ENCODE measurements around the gene CHD6. TPM values are rescaled to one million over a fixed set of nuclear protein-coding genes. Genes with fewer than 3 reads are reported as not detected.

CHD6 gene
- total RNA-seq, 2 experiments from 2014 or later = 114 to 126 TPM

DNA sequence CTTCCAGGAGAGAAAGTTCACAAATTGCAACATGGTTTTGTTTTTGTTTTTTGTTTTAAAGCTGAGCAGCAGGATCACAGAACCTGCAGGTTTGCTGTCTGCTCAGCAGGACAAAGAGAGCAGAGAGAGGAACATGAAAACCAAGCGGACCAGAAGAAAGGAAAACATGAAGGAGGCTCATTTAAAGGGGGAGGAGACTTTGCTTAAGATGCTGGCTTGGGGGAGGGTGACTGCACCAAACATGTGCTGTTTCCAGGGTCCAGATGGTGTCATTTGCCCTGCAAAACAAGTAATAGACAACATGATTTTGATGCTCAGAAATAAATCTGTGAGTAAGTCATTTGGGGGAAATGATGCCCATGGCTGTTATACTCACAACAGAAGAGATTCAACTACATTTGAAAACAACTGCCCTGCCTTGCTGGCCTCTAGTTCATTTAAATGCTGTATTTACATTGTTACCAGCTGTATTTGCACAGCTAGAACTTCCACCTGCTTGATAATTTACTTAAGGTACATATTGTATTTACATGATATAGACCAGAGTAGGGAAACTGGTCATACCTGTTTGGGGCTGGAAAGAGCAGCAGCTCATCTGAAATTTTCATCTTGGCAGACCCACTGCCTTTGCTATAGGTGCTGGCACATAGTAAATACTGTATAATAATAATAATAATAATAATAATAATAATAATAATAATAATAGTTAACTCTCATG is 32.2 kb upstream of the CHD6 start:
- intact Hi-C loops (cut with DNase I, micrococcal nuclease) = no loop called here
- Histone ChIP-seq H3K4me3 (ENCODE audit: low read length) (no peak overlapping the region), H3K36me3 (ENCODE audit: insufficient read depth, low read length) (no peaks in the 10 kb centered on the region), H3K9me3 (ENCODE audit: control insufficient read depth in 1 of 2, insufficient read depth in 1 of 2, low read length in 2 of 2) (peaks cover 0 to 3% of the 10 kb centered on the region in 2 experiments), H3K4me1 (ENCODE audit: insufficient read depth, low read length) (no peaks in the 10 kb centered on the region), H3K27me3 (ENCODE audit: control insufficient read depth in 1 of 2, insufficient read depth in 2 of 2, low read length in 2 of 2) (peaks cover 3 to 8% of the 10 kb centered on the region in 2 experiments), H3K27ac (ENCODE audit: low read depth in 1 of 2, low read length in 2 of 2) (no peak overlapping the region)
- TF ChIP-seq CTCF (IDR thresholded peaks at IDR 0.05) = no peak
- Mint-ChIP-seq H3K36me3 (ENCODE audit: low read depth) (no peaks in the 10 kb centered on the region), H3K9me3 (no peaks in the 10 kb centered on the region), H3K4me3 (no peak overlapping the region), H3K4me1 (ENCODE audit: low read depth) (no peaks in the 10 kb centered on the region), H3K27ac (no peak overlapping the region), H3K27me3 (peaks cover 15% of the 10 kb centered on the region)
- ChIA-PET POLR2A (no interaction called here), CTCF (interaction anchor here (1.0 kb wide), 1 partner anchor 15 kb away, joined by 4 read pairs; no protein-coding TSS in a partner anchor)
- no peak for DNase-seq
- no peak for ATAC-seq (ENCODE audit: poor library complexity)

GRCh38 chr20:41649489-41649888 is 31.3 kb upstream of the CHD6 start:
- no peak overlapping the region for H3K4me3 Mint-ChIP-seq
- TF ChIP-seq CTCF (IDR thresholded peaks at IDR 0.05) = no peak
- H3K9me3 Mint-ChIP-seq = no peaks in the 10 kb centered on the region
- H3K27me3 Mint-ChIP-seq = peaks cover 17% of the 10 kb centered on the region
- no peak for ATAC-seq (ENCODE audit: poor library complexity)
- DNase-seq = no peak
- POLR2A ChIA-PET = no interaction called here
- Histone ChIP-seq H3K36me3 (ENCODE audit: insufficient read depth, low read length) (no peaks in the 10 kb centered on the region), H3K27me3 (ENCODE audit: control insufficient read depth in 1 of 2, insufficient read depth in 2 of 2, low read length in 2 of 2) (peaks cover 10% of the 10 kb centered on the region in 2 experiments), H3K27ac (ENCODE audit: low read depth in 1 of 2, low read length in 2 of 2) (no peak overlapping the region), H3K4me3 (ENCODE audit: low read length) (no peak overlapping the region), H3K4me1 (ENCODE audit: insufficient read depth, low read length) (no peaks in the 10 kb centered on the region), H3K9me3 (ENCODE audit: control insufficient read depth in 1 of 2, insufficient read depth in 1 of 2, low read length in 2 of 2) (peaks cover 0 to 3% of the 10 kb centered on the region in 2 experiments)
- no peak overlapping the region for H3K27ac Mint-ChIP-seq
- H3K4me1 Mint-ChIP-seq (ENCODE audit: low read depth) = no peaks in the 10 kb centered on the region
- CTCF ChIA-PET = interaction anchor here (1.0 kb wide), 1 partner anchor 14 kb away, joined by 4 read pairs; no protein-coding TSS in a partner anchor
- no peaks in the 10 kb centered on the region for H3K36me3 Mint-ChIP-seq (ENCODE audit: low read depth)
- intact Hi-C loops (cut with DNase I, micrococcal nuclease) = no loop called here

DNA sequence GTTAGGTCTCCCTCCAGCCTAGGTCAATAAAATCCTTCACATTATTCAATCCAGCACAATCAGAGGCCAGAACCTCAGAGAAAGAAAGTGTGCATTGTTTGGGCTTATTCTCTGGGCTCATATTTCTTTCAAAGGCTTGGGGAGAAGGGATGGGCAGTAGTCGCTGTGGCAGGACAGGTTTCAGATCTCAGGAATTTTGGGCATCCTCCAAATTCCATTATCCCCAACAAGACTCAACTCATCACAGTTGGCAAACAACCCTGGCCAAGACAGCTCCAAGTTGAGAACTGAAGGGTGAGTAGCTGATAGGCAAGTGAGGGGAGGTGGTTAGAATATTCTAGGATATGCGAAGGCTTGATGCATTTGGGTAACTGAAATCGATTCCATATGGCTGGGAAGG is 27.2 kb upstream of the CHD6 start:
- Mint-ChIP-seq H3K4me1 (ENCODE audit: low read depth) (no peaks in the 10 kb centered on the region), H3K36me3 (ENCODE audit: low read depth) (no peaks in the 10 kb centered on the region), H3K4me3 (no peak overlapping the region), H3K27ac (no peak overlapping the region), H3K9me3 (no peaks in the 10 kb centered on the region), H3K27me3 (peaks cover 12% of the 10 kb centered on the region)
- intact Hi-C loops (cut with DNase I, micrococcal nuclease) = no loop called here
- POLR2A ChIA-PET = no interaction called here
- H3K4me1 ChIP-seq (ENCODE audit: insufficient read depth, low read length) = no peaks in the 10 kb centered on the region
- no peaks in the 10 kb centered on the region for H3K36me3 ChIP-seq (ENCODE audit: insufficient read depth, low read length)
- no peaks in the 10 kb centered on the region for H3K9me3 ChIP-seq (ENCODE audit: control insufficient read depth in 1 of 2, insufficient read depth in 1 of 2, low read length in 2 of 2)
- H3K4me3 ChIP-seq (ENCODE audit: low read length) = no peak overlapping the region
- DNase-seq (no peak), ATAC-seq (ENCODE audit: poor library complexity) (no peak)
- no peak for TF ChIP-seq CTCF (IDR thresholded peaks at IDR 0.05)
- H3K27me3 ChIP-seq (ENCODE audit: control insufficient read depth in 1 of 2, insufficient read depth in 2 of 2, low read length in 2 of 2) = peaks cover 10 to 13% of the 10 kb centered on the region in 2 experiments
- CTCF ChIA-PET = no interaction called here
- H3K27ac ChIP-seq (ENCODE audit: low read depth in 1 of 2, low read length in 2 of 2) = no peak overlapping the region
